PFSK-1 (cell line): ENCODE measurements around the gene TP53INP2.
A peak's percentile ranks its signal among the peaks of the same experiment; 100 is the strongest.

Source experiments
- FOXP2 ChIP-seq: optimal IDR thresholded peaks from 2 replicates; pipeline ENCODE3; 2011; ENCODE audit warnings: borderline replicate concordance, control low read depth, inconsistent platforms; ENCODE audit not compliant: insufficient read depth; ENCODE audit errors: extremely low read length, extremely low read depth
- POLR2AphosphoS5 ChIP-seq: IDR thresholded peaks from 2 replicates; pipeline ENCODE4 v1.6.1; 2012; ENCODE audit warnings: low read depth, mild to moderate bottlenecking, control low read depth, low read length, moderate library complexity
- SIN3A ChIP-seq: IDR thresholded peaks from 2 replicates; pipeline ENCODE4 v1.6.1; 2012; ENCODE audit warnings: mild to moderate bottlenecking, low read length, moderate library complexity, borderline replicate concordance; ENCODE audit not compliant: insufficient read depth
- TAF1 ChIP-seq: IDR thresholded peaks from 2 replicates; pipeline ENCODE4 v1.6.1; 2012; ENCODE audit warnings: low read length, control low read depth, borderline replicate concordance; ENCODE audit not compliant: insufficient read depth
- TF ChIP-seq, protein P1 (sequence below), 2 experiments: IDR thresholded peaks; 2 replicates each; pipeline versions ENCODE4 v1.6.1 to v1.8.0; 2011 to 2012; ENCODE audit warnings: low read depth in 2 of 2, low read length in 2 of 2, control low read depth in 1 of 2, inconsistent platforms in 1 of 2, mild to moderate bottlenecking in 1 of 2, moderate library complexity in 1 of 2; ENCODE audit not compliant: insufficient read depth in 1 of 2

Gene TP53INP2

DNA sequence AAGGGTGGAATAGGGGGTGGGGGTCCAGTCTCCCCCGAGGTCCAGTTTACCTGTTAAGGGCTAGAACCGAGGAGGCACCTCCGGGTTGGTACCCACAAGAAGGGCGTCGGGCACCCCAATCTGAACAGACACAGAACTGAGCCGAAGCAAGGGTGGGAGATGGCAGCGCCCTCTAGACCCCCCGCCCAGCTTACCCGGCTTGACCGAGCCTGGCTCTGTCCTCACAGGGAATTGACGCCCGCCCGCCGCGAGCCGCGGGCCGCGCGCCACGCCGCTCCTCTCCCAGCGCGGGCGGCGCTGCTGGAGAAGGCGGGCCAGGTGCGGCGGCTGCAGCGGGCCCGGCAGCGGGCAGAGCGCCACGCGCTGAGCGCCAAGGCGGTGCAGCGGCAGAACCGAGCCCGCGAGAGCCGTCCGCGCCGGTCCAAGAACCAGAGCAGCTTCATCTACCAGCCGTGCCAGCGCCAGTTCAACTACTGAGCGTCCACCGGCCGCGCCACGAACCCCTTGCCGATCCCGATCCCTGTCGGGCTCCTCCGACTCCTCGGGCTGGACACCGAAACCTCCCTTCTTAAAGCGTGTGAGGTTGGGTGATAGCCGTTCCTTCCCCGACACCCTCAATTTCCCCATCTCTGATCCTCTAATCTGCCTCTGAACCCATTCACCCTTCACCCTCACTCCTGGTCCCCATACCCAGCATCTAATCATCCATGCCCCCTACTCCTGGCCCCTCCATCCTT is 5.9 kb downstream of the TP53INP2 start:
- TF ChIP-seq, protein P1, sequence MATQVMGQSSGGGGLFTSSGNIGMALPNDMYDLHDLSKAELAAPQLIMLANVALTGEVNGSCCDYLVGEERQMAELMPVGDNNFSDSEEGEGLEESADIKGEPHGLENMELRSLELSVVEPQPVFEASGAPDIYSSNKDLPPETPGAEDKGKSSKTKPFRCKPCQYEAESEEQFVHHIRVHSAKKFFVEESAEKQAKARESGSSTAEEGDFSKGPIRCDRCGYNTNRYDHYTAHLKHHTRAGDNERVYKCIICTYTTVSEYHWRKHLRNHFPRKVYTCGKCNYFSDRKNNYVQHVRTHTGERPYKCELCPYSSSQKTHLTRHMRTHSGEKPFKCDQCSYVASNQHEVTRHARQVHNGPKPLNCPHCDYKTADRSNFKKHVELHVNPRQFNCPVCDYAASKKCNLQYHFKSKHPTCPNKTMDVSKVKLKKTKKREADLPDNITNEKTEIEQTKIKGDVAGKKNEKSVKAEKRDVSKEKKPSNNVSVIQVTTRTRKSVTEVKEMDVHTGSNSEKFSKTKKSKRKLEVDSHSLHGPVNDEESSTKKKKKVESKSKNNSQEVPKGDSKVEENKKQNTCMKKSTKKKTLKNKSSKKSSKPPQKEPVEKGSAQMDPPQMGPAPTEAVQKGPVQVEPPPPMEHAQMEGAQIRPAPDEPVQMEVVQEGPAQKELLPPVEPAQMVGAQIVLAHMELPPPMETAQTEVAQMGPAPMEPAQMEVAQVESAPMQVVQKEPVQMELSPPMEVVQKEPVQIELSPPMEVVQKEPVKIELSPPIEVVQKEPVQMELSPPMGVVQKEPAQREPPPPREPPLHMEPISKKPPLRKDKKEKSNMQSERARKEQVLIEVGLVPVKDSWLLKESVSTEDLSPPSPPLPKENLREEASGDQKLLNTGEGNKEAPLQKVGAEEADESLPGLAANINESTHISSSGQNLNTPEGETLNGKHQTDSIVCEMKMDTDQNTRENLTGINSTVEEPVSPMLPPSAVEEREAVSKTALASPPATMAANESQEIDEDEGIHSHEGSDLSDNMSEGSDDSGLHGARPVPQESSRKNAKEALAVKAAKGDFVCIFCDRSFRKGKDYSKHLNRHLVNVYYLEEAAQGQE (IDR thresholded peaks at IDR 0.05; ENCODE audit: insufficient read depth in 1 of 2, low read depth in 2 of 2, low read length in 2 of 2) = no peak
- TF ChIP-seq TAF1 (no peak), SIN3A (no peak), POLR2AphosphoS5 (no peak), FOXP2 (no peak)

DNA sequence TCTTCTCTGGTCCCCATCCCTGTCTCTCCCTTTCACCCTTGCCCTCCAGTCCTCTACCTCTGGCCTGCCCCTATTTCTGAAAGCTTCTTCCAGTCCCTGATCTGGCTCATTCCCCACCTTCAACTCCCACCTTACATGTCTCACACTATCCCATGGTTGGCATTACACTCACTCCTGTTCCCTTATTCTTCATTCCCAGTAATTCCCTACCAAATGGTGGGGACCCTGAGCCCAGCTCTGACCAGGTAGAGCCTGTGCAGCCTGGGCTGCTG is 6.4 kb downstream of the TP53INP2 start:
- TF ChIP-seq SIN3A (no peak), POLR2AphosphoS5 (no peak), TAF1 (no peak), FOXP2 (no peak)
- TF ChIP-seq, protein P1 (IDR thresholded peaks at IDR 0.05; ENCODE audit: insufficient read depth in 1 of 2, low read depth in 2 of 2, low read length in 2 of 2) = no peak

DNA sequence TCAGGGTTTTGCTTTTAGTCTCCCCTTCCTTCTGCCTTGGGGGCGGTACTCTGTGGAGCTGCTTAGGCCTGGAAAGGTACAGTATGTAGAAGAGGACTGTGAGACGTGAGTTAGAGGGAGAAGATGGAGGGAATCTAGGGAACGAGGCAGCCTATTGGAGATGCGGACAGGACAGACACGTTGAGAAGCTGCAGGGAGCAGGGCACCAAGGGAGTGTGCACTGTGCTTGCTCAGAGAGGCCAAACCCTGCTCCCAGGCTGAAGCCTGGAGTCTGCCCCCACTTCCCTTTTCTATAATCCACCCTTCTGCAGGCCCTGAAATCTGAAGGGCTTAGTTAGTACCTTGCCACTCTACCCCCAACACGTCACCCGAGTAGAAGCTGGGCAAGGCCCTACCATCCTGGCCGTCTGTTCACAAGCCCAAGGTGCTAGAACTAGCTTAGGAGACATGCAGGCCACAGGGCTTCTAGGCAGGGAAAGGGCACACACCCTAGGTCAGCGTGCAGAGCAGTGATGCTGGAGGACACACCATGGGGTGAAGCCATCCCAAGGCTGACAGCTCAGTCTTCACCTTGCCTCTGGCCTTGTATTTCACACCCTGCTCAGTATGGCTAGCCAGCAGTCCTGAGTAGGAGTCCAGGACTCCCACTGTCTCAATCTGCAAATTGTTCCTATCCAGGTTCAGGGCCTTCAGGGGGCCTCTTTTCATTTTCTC is 6.9 kb downstream of the TP53INP2 start:
- TF ChIP-seq FOXP2 = no peak
- TF ChIP-seq, protein P1 (IDR thresholded peaks at IDR 0.05; ENCODE audit: insufficient read depth in 1 of 2, low read depth in 2 of 2, low read length in 2 of 2) = no peak
- no peak for TF ChIP-seq POLR2AphosphoS5
- no peak for TF ChIP-seq SIN3A
- no peak for TF ChIP-seq TAF1

DNA sequence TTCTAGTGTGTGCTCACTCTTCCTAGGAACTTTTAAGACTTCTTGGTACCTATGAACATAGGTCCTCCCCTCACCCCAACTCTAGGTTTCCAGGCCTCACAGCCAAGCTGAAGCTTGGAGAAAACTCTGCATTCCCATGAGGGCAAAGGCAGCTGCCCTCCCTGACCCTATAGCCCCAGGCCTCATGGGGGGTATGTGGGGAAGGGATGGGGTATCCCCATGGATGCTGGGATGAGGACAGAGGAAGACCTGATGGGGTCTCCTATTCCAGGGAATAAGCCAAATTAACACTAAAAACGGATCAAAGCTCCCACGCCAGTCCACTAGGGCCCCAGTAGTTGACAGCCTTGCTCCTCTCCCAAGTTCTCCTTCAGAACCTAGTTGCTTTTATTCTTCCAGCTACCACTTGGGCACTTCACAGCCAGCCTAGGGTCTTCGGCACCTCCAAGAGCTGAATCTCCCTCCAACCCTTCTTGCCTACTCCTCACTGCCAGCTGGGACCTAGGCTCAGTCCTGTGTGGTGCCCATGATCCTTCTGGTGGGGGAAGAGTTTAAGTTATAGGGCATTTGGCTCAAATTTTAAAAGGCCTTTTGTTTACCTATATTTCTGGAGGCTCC is 7.8 kb downstream of the TP53INP2 start:
- 0 out of 2 replicates have a peak, but pooled peaks have one; percentile 22 for TF ChIP-seq POLR2AphosphoS5
- TF ChIP-seq, protein P1 (IDR thresholded peaks at IDR 0.05; ENCODE audit: insufficient read depth in 1 of 2, low read depth in 2 of 2, low read length in 2 of 2) = no peak
